ENCODE measurements around the gene AP1M1. TPM values are rescaled to one million over a fixed set of nuclear protein-coding genes. Genes with fewer than 3 reads are reported as not detected.
A peak's percentile ranks its signal among the peaks of the same experiment; 100 is the strongest.

Gene AP1M1
- polyA plus RNA-seq, 3 donors = 103 to 134 (median 133) TPM

- H2AFZ ChIP-seq (ENCODE audit: insufficient read depth, low read depth, low read length, poor library complexity, severe bottlenecking) = no peak overlapping the region
- no peak for TF ChIP-seq CTCF (IDR thresholded peaks at IDR 0.05)
- H3K9ac ChIP-seq (ENCODE audit: insufficient read depth, low read length, poor library complexity, severe bottlenecking) = no peak overlapping the region
- H3K27ac Mint-ChIP-seq = peak overlapping the region in 4 of 7 donors; percentile 22 to 60 (median 45)
- peaks cover 0 to 3% (median 0%) of the 10 kb centered on the region in 3 donors for H3K27me3 Mint-ChIP-seq (ENCODE audit: low read depth in 3 of 3)
- H3K79me2 ChIP-seq (ENCODE audit: insufficient read depth, low read length) = no peaks in the 10 kb centered on the region
- WGBS (ENCODE audit: insufficient coverage) = 100% methylated on average over 13 of the region's 16 CpGs
- H3K36me3 ChIP-seq (replicated peaks in 1 of 2; ENCODE audit: control insufficient read depth in 1 of 2, insufficient read depth in 2 of 2, low read length in 2 of 2) = peaks cover 80 to 87% of the 10 kb centered on the region in 2 donors
- no peaks in the 10 kb centered on the region for H3K9me3 ChIP-seq (replicated peaks in 1 of 2; ENCODE audit: control insufficient read depth in 1 of 2, insufficient read depth in 1 of 2, low read length in 2 of 2)
- no peaks in the 10 kb centered on the region for H3K27me3 ChIP-seq (ENCODE audit: control insufficient read depth in 2 of 2, insufficient read depth in 2 of 2, low read length in 2 of 2)
- no peaks in the 10 kb centered on the region for H4K20me1 ChIP-seq (ENCODE audit: insufficient read depth, low read length)
- no peak for DNase-seq
- H3K4me2 ChIP-seq (replicated peaks; ENCODE audit: extremely low read depth, low read length, poor library complexity, severe bottlenecking) = no peak overlapping the region
- H3K9me3 Mint-ChIP-seq = peaks cover 0 to 3% (median 2%) of the 10 kb centered on the region in 7 donors
- H3K4me3 Mint-ChIP-seq = no peak overlapping the region
- H3K36me3 Mint-ChIP-seq = peaks cover 80 to 95% of the 10 kb centered on the region in 2 donors
- H3K27ac ChIP-seq (ENCODE audit: low read depth in 1 of 2, low read length in 2 of 2) = peak overlapping the region in 1 of 2 donors; percentile 3
- intact Hi-C loops (cut with micrococcal nuclease) = no loop called here
- no peak overlapping the region for H3K4me3 ChIP-seq (replicated peaks in 1 of 3; ENCODE audit: low read depth in 2 of 3, low read length in 3 of 3)
- H3K4me1 ChIP-seq (ENCODE audit: control insufficient read depth in 1 of 2, insufficient read depth in 2 of 2, low read length in 2 of 2) = peaks cover 19% of the 10 kb centered on the region in 2 donors
- H3K4me1 Mint-ChIP-seq = peaks cover 20% of the 10 kb centered on the region
Observed at GRCh38 chr19:16232127-16232526, 34.4 kb downstream of the AP1M1 start.

DNA sequence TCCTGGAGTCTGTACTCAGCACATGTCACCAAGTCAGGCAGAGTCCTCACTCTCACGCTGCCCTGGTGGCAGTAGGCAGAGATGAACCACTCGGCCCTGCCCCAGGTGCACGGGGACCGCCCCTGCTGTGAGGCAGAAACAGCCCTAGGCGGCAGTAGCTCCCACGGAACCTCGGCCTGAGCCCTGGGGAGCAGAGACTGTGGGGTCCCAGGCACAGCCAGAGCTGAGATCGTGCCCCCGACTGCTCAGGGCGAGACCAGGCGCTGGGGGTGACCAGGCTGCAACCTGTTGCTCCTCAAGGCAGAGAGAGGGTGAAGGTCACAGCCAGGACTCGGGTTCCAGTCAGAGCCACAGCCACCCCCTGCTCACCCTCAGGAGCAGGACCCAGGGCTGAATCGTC is 34.9 kb downstream of the AP1M1 start:
- Histone ChIP-seq H3K4me2 (replicated peaks; ENCODE audit: extremely low read depth, low read length, poor library complexity, severe bottlenecking) (no peak overlapping the region), H3K27ac (ENCODE audit: low read depth in 1 of 2, low read length in 2 of 2) (peak overlapping the region in 1 of 2 donors; percentile 3), H3K4me3 (replicated peaks in 1 of 3; ENCODE audit: low read depth in 2 of 3, low read length in 3 of 3) (no peak overlapping the region), H3K79me2 (ENCODE audit: insufficient read depth, low read length) (no peaks in the 10 kb centered on the region), H3K4me1 (ENCODE audit: control insufficient read depth in 1 of 2, insufficient read depth in 2 of 2, low read length in 2 of 2) (peaks cover 24% of the 10 kb centered on the region in 2 donors), H3K27me3 (ENCODE audit: control insufficient read depth in 2 of 2, insufficient read depth in 2 of 2, low read length in 2 of 2) (no peaks in the 10 kb centered on the region), H4K20me1 (ENCODE audit: insufficient read depth, low read length) (no peaks in the 10 kb centered on the region), H3K9ac (ENCODE audit: insufficient read depth, low read length, poor library complexity, severe bottlenecking) (no peak overlapping the region), H3K36me3 (replicated peaks in 1 of 2; ENCODE audit: control insufficient read depth in 1 of 2, insufficient read depth in 2 of 2, low read length in 2 of 2) (peaks cover 76 to 83% of the 10 kb centered on the region in 2 donors), H3K9me3 (replicated peaks in 1 of 2; ENCODE audit: control insufficient read depth in 1 of 2, insufficient read depth in 1 of 2, low read length in 2 of 2) (no peaks in the 10 kb centered on the region), H2AFZ (ENCODE audit: insufficient read depth, low read depth, low read length, poor library complexity, severe bottlenecking) (no peak overlapping the region)
- no peak for DNase-seq
- H3K9me3 Mint-ChIP-seq = peaks cover 0 to 6% (median 2%) of the 10 kb centered on the region in 7 donors
- 98% methylated on average over 13 of the region's 13 CpGs for WGBS (ENCODE audit: insufficient coverage)
- no peak for TF ChIP-seq CTCF (IDR thresholded peaks at IDR 0.05)
- H3K4me1 Mint-ChIP-seq = peaks cover 25% of the 10 kb centered on the region
- peaks cover 76 to 90% of the 10 kb centered on the region in 2 donors for H3K36me3 Mint-ChIP-seq
- intact Hi-C loops (cut with micrococcal nuclease) = no loop called here
- H3K4me3 Mint-ChIP-seq = no peak overlapping the region
- H3K27ac Mint-ChIP-seq = peak overlapping the region in 3 of 7 donors; percentile 22 to 46 (median 44)
- peaks cover 0 to 3% (median 0%) of the 10 kb centered on the region in 3 donors for H3K27me3 Mint-ChIP-seq (ENCODE audit: low read depth in 3 of 3)
